Activated T-cell treated with anti-CD3 and anti-CD28 coated beads, Interleukin-2, amount 50 U/mL, for 24 hours (primary cell): ENCODE measurements around the gene LUZP2.
"Not testable (repeated sequence)": the region's sequence is repeated elsewhere in the genome, so short reads cannot be mapped to it uniquely, and the experiment has no call there.

Experiments used
- DNase-seq: peaks from one replicate; pipeline ENCODE4 v3.0.0-alpha.2; 2020
- H3K27ac Mint-ChIP-seq: 2 replicates; pipeline ENCODE4 v1.8.0; 2020; ENCODE audit warnings: mild to moderate bottlenecking, mixed read lengths
- H3K27me3 Mint-ChIP-seq: 2 replicates; pipeline ENCODE4 v1.8.0; 2020; ENCODE audit warnings: mixed read lengths
- H3K36me3 Mint-ChIP-seq: 2 replicates; pipeline ENCODE4 v1.8.0; 2020; ENCODE audit warnings: low read depth, mixed read lengths
- H3K4me1 Mint-ChIP-seq: 2 replicates; pipeline ENCODE4 v1.8.0; 2020; ENCODE audit warnings: low read depth, mixed read lengths
- H3K4me3 Mint-ChIP-seq: 2 replicates; pipeline ENCODE4 v1.8.0; 2020; ENCODE audit warnings: mild to moderate bottlenecking, moderate library complexity, mixed read lengths
- H3K9me3 Mint-ChIP-seq: 2 replicates; pipeline ENCODE4 v1.8.0; 2020; ENCODE audit warnings: mixed read lengths

LUZP2 gene

GRCh38 chr11:24872651-24873311 lies 375.9 kb downstream of the LUZP2 start:
- no peaks in the 10 kb centered on the region for H3K27me3 Mint-ChIP-seq
- H3K4me1 Mint-ChIP-seq, result no peaks in the 10 kb centered on the region
- H3K9me3 Mint-ChIP-seq, result peaks cover 18% of the 10 kb centered on the region
- H3K4me3 Mint-ChIP-seq, result no peak overlapping the region
- no peak for DNase-seq
- H3K27ac Mint-ChIP-seq, result no peak overlapping the region
- no peaks in the 10 kb centered on the region for H3K36me3 Mint-ChIP-seq

GRCh38 chr11:24880962-24881361 lies 384.1 kb downstream of the LUZP2 start:
- no peaks in the 10 kb centered on the region for H3K36me3 Mint-ChIP-seq
- no peak overlapping the region for H3K27ac Mint-ChIP-seq
- no peaks in the 10 kb centered on the region for H3K4me1 Mint-ChIP-seq
- H3K4me3 Mint-ChIP-seq, result no peak overlapping the region
- no peak for DNase-seq
- H3K9me3 Mint-ChIP-seq, result peaks cover 11% of the 10 kb centered on the region
- no peaks in the 10 kb centered on the region for H3K27me3 Mint-ChIP-seq

GRCh38 chr11:24885580-24886173 lies 388.8 kb downstream of the LUZP2 start:
- no peak for DNase-seq
- Mint-ChIP-seq H3K4me1 (no peaks in the 10 kb centered on the region), H3K27ac (no peak overlapping the region), H3K9me3 (peaks cover 2% of the 10 kb centered on the region), H3K27me3 (no peaks in the 10 kb centered on the region), H3K36me3 (no peaks in the 10 kb centered on the region), H3K4me3 (no peak overlapping the region)

DNA sequence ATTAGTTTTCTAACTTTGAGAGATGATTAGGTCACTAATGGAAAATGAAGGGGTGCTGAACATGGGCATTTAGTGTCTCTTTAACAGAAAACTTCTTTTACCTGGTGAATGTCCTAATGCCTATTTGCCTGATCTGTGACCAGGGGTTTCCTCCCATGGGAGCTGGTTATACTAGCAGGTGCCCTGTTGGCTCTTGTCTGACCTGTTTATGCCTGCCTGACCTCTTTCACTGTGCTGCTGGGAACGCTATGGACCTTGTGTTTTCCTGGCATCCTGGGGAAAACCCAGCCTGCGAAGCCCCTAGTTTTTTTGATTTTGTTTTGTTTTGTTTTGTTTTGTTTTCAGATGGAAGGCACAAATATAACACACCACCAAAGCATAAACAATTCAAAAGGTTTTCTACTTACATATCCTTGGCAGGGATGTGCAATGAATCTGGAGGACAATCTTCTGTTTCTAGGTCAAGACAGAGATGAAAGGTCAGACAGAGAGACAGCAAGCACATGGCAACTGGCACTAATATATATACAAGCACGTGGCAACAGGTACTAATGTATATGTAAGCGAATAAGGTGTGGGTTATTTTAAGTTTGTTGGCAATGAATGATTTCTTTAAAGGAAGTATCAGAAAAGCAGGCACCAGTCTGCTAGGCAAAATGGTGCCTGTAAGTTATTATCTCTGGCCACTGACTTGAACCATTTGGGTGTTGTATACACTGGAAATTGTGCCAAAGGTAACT lies 390.2 kb downstream of the LUZP2 start:
- Mint-ChIP-seq H3K4me1 (no peaks in the 10 kb centered on the region), H3K36me3 (no peaks in the 10 kb centered on the region), H3K9me3 (peaks cover 2% of the 10 kb centered on the region), H3K27ac (no peak overlapping the region), H3K4me3 (no peak overlapping the region), H3K27me3 (no peaks in the 10 kb centered on the region)
- DNase-seq, result no peak

DNA sequence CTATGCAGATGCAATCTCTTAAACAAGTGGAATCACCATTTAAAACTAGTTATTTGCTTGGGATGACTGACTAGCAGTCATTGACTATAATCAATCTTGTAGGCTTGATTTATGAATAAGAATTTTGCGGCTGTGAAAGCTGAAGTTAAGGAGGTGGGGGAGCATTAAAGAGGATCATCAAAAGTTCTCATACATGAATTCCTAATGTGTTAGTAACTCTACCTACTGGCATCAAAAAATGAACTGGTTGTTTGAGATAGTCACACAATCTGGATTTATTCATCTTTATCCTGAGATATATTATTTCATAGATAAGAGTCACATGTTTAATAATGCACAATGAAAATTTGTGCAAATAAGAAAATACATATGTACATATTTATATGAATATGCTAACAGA lies 393.6 kb downstream of the LUZP2 start:
- Mint-ChIP-seq H3K9me3 (peaks cover 4% of the 10 kb centered on the region), H3K27me3 (no peaks in the 10 kb centered on the region), H3K4me1 (no peaks in the 10 kb centered on the region), H3K27ac (no peak overlapping the region), H3K4me3 (no peak overlapping the region), H3K36me3 (no peaks in the 10 kb centered on the region)
- no peak for DNase-seq

- H3K27ac Mint-ChIP-seq, H3K4me1 Mint-ChIP-seq: not testable (repeated sequence)
These were observed 395.1 kb downstream of the LUZP2 start for GRCh38 chr11:24891845-24892492.

GRCh38 chr11:24896118-24896835 lies 399.4 kb downstream of the LUZP2 start:
- no peak overlapping the region for H3K4me3 Mint-ChIP-seq
- H3K4me1 Mint-ChIP-seq, result no peaks in the 10 kb centered on the region
- H3K27ac Mint-ChIP-seq, result no peak overlapping the region
- no peaks in the 10 kb centered on the region for H3K27me3 Mint-ChIP-seq
- no peak for DNase-seq
- H3K9me3 Mint-ChIP-seq, result peaks cover 9% of the 10 kb centered on the region
- no peaks in the 10 kb centered on the region for H3K36me3 Mint-ChIP-seq

More at GRCh38 chr11:24891845-24892492, 395.1 kb downstream of the LUZP2 start:
- not testable (repeated sequence) for DNase-seq, H3K9me3 Mint-ChIP-seq, H3K4me3 Mint-ChIP-seq, H3K36me3 Mint-ChIP-seq, H3K27me3 Mint-ChIP-seq

DNA sequence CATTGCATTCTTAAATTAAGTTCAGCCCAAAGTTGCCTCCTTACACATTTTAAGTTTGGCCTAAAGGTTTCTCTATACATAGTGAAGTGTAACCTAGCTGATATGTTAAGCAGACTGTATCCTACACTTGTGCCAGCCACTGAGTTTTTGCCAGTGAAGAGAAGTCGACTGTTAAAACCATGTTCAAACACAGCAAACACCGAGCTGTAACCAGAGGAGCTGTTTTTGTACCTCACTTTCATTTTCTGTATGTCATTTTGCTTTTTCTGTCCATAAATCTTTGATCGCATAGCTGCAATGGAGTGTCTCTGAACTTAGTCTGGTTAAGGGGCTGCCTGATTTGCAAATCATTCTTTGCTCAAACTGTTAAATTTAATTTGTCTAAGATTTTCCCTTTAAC lies 403.7 kb downstream of the LUZP2 start:
- Mint-ChIP-seq H3K4me3 (no peak overlapping the region), H3K27ac (no peak overlapping the region), H3K36me3 (no peaks in the 10 kb centered on the region), H3K27me3 (no peaks in the 10 kb centered on the region), H3K9me3 (peaks cover 4% of the 10 kb centered on the region), H3K4me1 (no peaks in the 10 kb centered on the region)
- DNase-seq, result no peak

GRCh38 chr11:24900960-24901549 lies 404.2 kb downstream of the LUZP2 start:
- no peak overlapping the region for H3K4me3 Mint-ChIP-seq
- H3K27ac Mint-ChIP-seq, result no peak overlapping the region
- no peaks in the 10 kb centered on the region for H3K27me3 Mint-ChIP-seq
- no peaks in the 10 kb centered on the region for H3K36me3 Mint-ChIP-seq
- no peaks in the 10 kb centered on the region for H3K4me1 Mint-ChIP-seq
- no peak for DNase-seq
- H3K9me3 Mint-ChIP-seq, result no peaks in the 10 kb centered on the region

DNA sequence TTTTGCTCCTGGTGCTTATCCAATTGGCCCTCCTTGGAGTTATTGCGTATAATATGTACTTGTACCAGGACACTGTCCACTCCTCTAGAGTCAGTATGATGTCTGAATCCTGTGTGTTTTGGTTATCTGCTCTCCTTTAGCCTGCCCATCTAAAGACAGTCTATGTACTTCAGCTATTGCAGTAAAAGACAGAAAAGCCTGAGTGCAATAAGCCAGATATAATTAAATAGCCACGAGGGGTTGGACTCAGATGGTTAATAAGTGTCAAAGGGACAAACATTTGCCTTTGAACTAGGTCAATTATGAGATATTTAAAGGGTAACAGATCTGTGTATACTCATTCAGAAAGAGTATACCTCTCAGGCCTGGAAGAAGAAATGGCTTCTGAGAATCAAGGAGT lies 406.7 kb downstream of the LUZP2 start:
- no peak for DNase-seq
- peaks cover 4% of the 10 kb centered on the region for H3K9me3 Mint-ChIP-seq
- no peaks in the 10 kb centered on the region for H3K4me1 Mint-ChIP-seq
- H3K27me3 Mint-ChIP-seq, result no peaks in the 10 kb centered on the region
- no peak overlapping the region for H3K27ac Mint-ChIP-seq
- no peaks in the 10 kb centered on the region for H3K36me3 Mint-ChIP-seq
- H3K4me3 Mint-ChIP-seq, result no peak overlapping the region

DNA sequence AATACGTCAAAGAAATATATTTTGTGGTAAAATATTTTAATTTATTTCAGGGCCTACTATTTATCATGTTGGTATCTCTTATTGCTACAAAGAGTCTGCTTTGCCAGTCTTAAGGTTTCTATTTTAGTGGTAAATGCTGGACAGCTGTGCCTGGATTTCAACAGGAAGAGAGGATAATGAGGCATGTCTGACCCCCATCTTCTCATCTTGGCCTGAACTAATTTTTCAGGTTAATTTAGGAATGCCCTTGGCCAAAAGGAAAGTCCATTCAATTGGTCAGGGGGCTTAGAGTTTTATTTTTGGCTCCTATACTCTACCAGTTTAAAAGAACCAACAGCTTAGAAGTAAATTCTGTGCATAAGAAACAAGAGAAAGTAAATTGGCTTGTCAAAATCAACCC lies 428.2 kb downstream of the LUZP2 start:
- H3K4me1 Mint-ChIP-seq, result no peaks in the 10 kb centered on the region
- H3K36me3 Mint-ChIP-seq, result no peaks in the 10 kb centered on the region
- no peak overlapping the region for H3K27ac Mint-ChIP-seq
- no peak overlapping the region for H3K4me3 Mint-ChIP-seq
- no peak for DNase-seq
- H3K9me3 Mint-ChIP-seq, result peaks cover 9% of the 10 kb centered on the region
- no peaks in the 10 kb centered on the region for H3K27me3 Mint-ChIP-seq

- Mint-ChIP-seq H3K4me3 (no peak overlapping the region), H3K27me3 (no peaks in the 10 kb centered on the region), H3K4me1 (no peaks in the 10 kb centered on the region), H3K27ac (no peak overlapping the region), H3K36me3 (no peaks in the 10 kb centered on the region), H3K9me3 (peaks cover 11% of the 10 kb centered on the region)
- no peak for DNase-seq
These were observed 435.5 kb downstream of the LUZP2 start for GRCh38 chr11:24932110-24933000.

- Mint-ChIP-seq H3K4me3 (no peak overlapping the region), H3K9me3 (peaks cover 11% of the 10 kb centered on the region), H3K27ac (no peak overlapping the region), H3K36me3 (no peaks in the 10 kb centered on the region), H3K27me3 (no peaks in the 10 kb centered on the region), H3K4me1 (no peaks in the 10 kb centered on the region)
- DNase-seq, result no peak
These were observed 438.0 kb downstream of the LUZP2 start for GRCh38 chr11:24934733-24935439.
